Endothelial cell of umbilical vein (primary cell): Measurements from ENCODE around the gene RPS6KL1.

Source experiments
- CTCF ChIP-seq, 2 donors: IDR thresholded peaks; 1 replicate in 1 of 2; 2 replicates in 1 of 2; pipeline ENCODE4 v1.5.1; 2011; ENCODE audit warnings: low read length in 2 of 2, mild to moderate bottlenecking in 2 of 2, moderate library complexity in 2 of 2, control low read depth in 1 of 2, inconsistent platforms in 1 of 2, low read depth in 1 of 2; ENCODE audit not compliant: insufficient read depth in 1 of 2; ENCODE audit errors: extremely low read depth in 1 of 2
- POLR2AphosphoS5 ChIP-seq: IDR thresholded peaks from 2 replicates; pipeline ENCODE4 v1.6.1; 2012; ENCODE audit warnings: low read depth, mild to moderate bottlenecking, control low read depth, low read length, moderate library complexity; ENCODE audit not compliant: insufficient read depth

- TF ChIP-seq CTCF (IDR thresholded peaks at IDR 0.05; ENCODE audit: extremely low read depth in 1 of 2, insufficient read depth in 1 of 2, low read depth in 1 of 2, low read length in 2 of 2), result no peak
- no peak for TF ChIP-seq POLR2AphosphoS5
Measured at GRCh38 chr14:74912801-74913200, 10.3 kb downstream of the RPS6KL1 start.
